CD4-positive, alpha-beta T cell treated with Interleukin-15 for 1 hour (primary cell): ENCODE data around the gene CYBA.
A peak's percentile ranks its signal among the peaks of the same experiment; 100 is the strongest.

Source experiments
- DNase-seq: peaks from one replicate; pipeline ENCODE4 v3.0.0-alpha.2; 2020

The CYBA gene

GRCh38 chr16:88650749-88651275 lies at the start of gene CYBA:
Gene CYBA, minus strand, starts transcription at chr16:88651053. Its CDS starts 40 bp downstream, at chr16:88651013.
- peak; percentile 90 for DNase-seq

GRCh38 chr16:88700322-88700635 lies 49.4 kb upstream of the CYBA start:
- DNase-seq, result no peak

- no peak for DNase-seq
These were observed 48.3 kb upstream of the CYBA start for GRCh38 chr16:88699180-88699579.

- DNase-seq, result no peak
These were observed 47.8 kb upstream of the CYBA start for GRCh38 chr16:88698646-88699045.

GRCh38 chr16:88697831-88698615 lies 47.2 kb upstream of the CYBA start:
- no peak for DNase-seq

GRCh38 chr16:88697116-88697830 lies 46.4 kb upstream of the CYBA start:
- DNase-seq, result no peak

GRCh38 chr16:88696441-88696840 lies 45.6 kb upstream of the CYBA start:
- no peak for DNase-seq

- DNase-seq, result no peak
These were observed 44.9 kb upstream of the CYBA start for GRCh38 chr16:88695753-88696152.

- DNase-seq, result no peak
These were observed 44.4 kb upstream of the CYBA start for GRCh38 chr16:88695218-88695617.

- no peak for DNase-seq
These were observed 43.6 kb upstream of the CYBA start for GRCh38 chr16:88694221-88695087.

- DNase-seq, result no peak
These were observed 42.7 kb upstream of the CYBA start for GRCh38 chr16:88693420-88694177.

GRCh38 chr16:88692861-88693260 lies 42.0 kb upstream of the CYBA start:
- no peak for DNase-seq

- peak; percentile 69 for DNase-seq
These were observed 41.2 kb upstream of the CYBA start for GRCh38 chr16:88691924-88692560.

GRCh38 chr16:88691129-88691813 lies 40.4 kb upstream of the CYBA start:
- no peak for DNase-seq

- DNase-seq, result no peak
These were observed 39.7 kb upstream of the CYBA start for GRCh38 chr16:88690341-88691128.

- no peak for DNase-seq
These were observed 37.3 kb upstream of the CYBA start for GRCh38 chr16:88688013-88688778.

- DNase-seq, result no peak
These were observed 36.8 kb upstream of the CYBA start for GRCh38 chr16:88687676-88688012.

- no peak for DNase-seq
These were observed 36.4 kb upstream of the CYBA start for GRCh38 chr16:88687254-88687576.

GRCh38 chr16:88686439-88687253 lies 35.8 kb upstream of the CYBA start, which contains the start of gene SNAI3:
Gene SNAI3, minus strand, starts transcription at chr16:88686507. Its CDS starts 101 bp downstream, at chr16:88686406.
- DNase-seq, result peak; percentile 82
